ENCODE results near the gene RAB25. TPM values are rescaled to one million over a fixed set of nuclear protein-coding genes. Genes with fewer than 3 reads are reported as not detected.

Gene RAB25
- total RNA-seq, 3 donors from 2014 or later, result 40.3 to 68.6 TPM; not detected in 1

- intact Hi-C loops (cut with DNase I; ENCODE audit: low total_unique reads), result loop anchor here (10.0 kb wide), 1 partner anchor 144 kb away; no protein-coding TSS in a partner anchor
- H3K27me3 ChIP-seq, result no peaks in the 10 kb centered on the region
- H3K9me3 ChIP-seq, result no peaks in the 10 kb centered on the region
- TF ChIP-seq POLR2AphosphoS5 (IDR thresholded peaks at IDR 0.05) (no peak), POLR2A (IDR thresholded peaks at IDR 0.05) (no peak)
- TF ChIP-seq, protein P1, sequence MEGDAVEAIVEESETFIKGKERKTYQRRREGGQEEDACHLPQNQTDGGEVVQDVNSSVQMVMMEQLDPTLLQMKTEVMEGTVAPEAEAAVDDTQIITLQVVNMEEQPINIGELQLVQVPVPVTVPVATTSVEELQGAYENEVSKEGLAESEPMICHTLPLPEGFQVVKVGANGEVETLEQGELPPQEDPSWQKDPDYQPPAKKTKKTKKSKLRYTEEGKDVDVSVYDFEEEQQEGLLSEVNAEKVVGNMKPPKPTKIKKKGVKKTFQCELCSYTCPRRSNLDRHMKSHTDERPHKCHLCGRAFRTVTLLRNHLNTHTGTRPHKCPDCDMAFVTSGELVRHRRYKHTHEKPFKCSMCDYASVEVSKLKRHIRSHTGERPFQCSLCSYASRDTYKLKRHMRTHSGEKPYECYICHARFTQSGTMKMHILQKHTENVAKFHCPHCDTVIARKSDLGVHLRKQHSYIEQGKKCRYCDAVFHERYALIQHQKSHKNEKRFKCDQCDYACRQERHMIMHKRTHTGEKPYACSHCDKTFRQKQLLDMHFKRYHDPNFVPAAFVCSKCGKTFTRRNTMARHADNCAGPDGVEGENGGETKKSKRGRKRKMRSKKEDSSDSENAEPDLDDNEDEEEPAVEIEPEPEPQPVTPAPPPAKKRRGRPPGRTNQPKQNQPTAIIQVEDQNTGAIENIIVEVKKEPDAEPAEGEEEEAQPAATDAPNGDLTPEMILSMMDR (IDR thresholded peaks at IDR 0.05), result no peak
- peak overlapping the region in 2 of 3 donors; percentile 89 to 95 for H3K4me3 ChIP-seq
- no peaks in the 10 kb centered on the region for H3K4me1 ChIP-seq
- no peak for DNase-seq (ENCODE audit: low spot score in 2 of 2)
- no peaks in the 10 kb centered on the region for H3K36me3 ChIP-seq
- H3K27ac ChIP-seq, result peak overlapping the region; percentile 48 to 52
Measured at GRCh38 chr1:156080863-156081179, 19.9 kb downstream of the RAB25 start.

GRCh38 chr1:156081180-156081916 is 20.4 kb downstream of the RAB25 start:
- no peak for DNase-seq (ENCODE audit: low spot score in 2 of 2)
- Histone ChIP-seq H3K4me1 (no peaks in the 10 kb centered on the region), H3K4me3 (peak overlapping the region; percentile 89 to 95 (median 93)), H3K36me3 (no peaks in the 10 kb centered on the region), H3K27ac (peak overlapping the region; percentile 48 to 79), H3K9me3 (no peaks in the 10 kb centered on the region), H3K27me3 (no peaks in the 10 kb centered on the region)
- TF ChIP-seq, protein P1 (IDR thresholded peaks at IDR 0.05), result no peak
- TF ChIP-seq POLR2A (IDR thresholded peaks at IDR 0.05) (no peak), POLR2AphosphoS5 (IDR thresholded peaks at IDR 0.05) (no peak)
- intact Hi-C loops (cut with DNase I; ENCODE audit: low total_unique reads), result loop anchor here (10.0 kb wide), 1 partner anchor 143 kb away; no protein-coding TSS in a partner anchor

DNA sequence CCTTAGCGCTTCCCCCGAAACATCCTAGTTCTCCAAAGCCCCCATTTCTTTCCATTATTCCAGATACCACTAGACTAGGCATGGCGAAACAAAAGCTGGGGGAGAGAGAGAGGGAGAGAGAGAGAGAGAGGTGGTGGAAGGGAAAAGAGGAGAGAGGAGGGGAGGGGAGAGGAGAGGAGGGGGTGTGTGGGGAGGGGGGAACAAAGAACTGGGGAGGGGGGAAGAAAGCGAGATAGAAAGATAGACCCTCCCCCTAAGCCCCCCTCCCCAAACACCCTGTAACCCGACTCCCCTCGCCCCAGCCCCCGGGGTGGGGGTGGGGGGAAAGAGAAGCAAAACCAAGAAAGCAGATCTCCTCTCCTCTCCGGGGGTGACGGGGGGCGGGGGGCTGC is 21.0 kb downstream of the RAB25 start:
- H3K4me1 ChIP-seq, result peaks cover 0 to 5% of the 10 kb centered on the region in 2 donors
- H3K27ac ChIP-seq, result peak overlapping the region; percentile 61 to 79
- H3K4me3 ChIP-seq, result peak overlapping the region; percentile 89 to 95 (median 93)
- TF ChIP-seq POLR2AphosphoS5 (IDR thresholded peaks at IDR 0.05) (no peak), POLR2A (IDR thresholded peaks at IDR 0.05) (no peak)
- TF ChIP-seq, protein P1 (IDR thresholded peaks at IDR 0.05), result no peak
- H3K36me3 ChIP-seq, result no peaks in the 10 kb centered on the region
- intact Hi-C loops (cut with DNase I; ENCODE audit: low total_unique reads), result loop anchor here (2.0 to 10.0 kb wide), 2 partner anchors 143 to 211 kb away; no protein-coding TSS in a partner anchor
- no peaks in the 10 kb centered on the region for H3K9me3 ChIP-seq
- H3K27me3 ChIP-seq, result no peaks in the 10 kb centered on the region
- DNase-seq (ENCODE audit: low spot score in 2 of 2), result no peak

GRCh38 chr1:156082309-156083091 is 21.5 kb downstream of the RAB25 start, which contains the start of gene MEX3A:
TSS of gene MEX3A (minus strand) at chr1:156082465. CDS start at chr1:156081998, 467 bp downstream.
- Histone ChIP-seq H3K27me3 (no peaks in the 10 kb centered on the region), H3K4me3 (peak within 1 kb of the TSS; percentile 89 to 95 (median 93)), H3K4me1 (peaks cover 0 to 5% of the 10 kb centered on the region in 2 donors), H3K27ac (peak within 1 kb of the TSS; percentile 61 to 79), H3K36me3 (no peaks in the 10 kb centered on the region), H3K9me3 (no peaks in the 10 kb centered on the region)
- intact Hi-C loops (cut with DNase I; ENCODE audit: low total_unique reads), result loop anchor here (2.0 to 10.0 kb wide), 2 partner anchors 142 to 210 kb away; no protein-coding TSS in a partner anchor
- TF ChIP-seq POLR2A (IDR thresholded peaks at IDR 0.05) (no peak), POLR2AphosphoS5 (IDR thresholded peaks at IDR 0.05) (peak in 2 of 3 donors; percentile 47 to 60)
- TF ChIP-seq, protein P1 (IDR thresholded peaks at IDR 0.05), result no peak
- peak; percentile 68 to 75 for DNase-seq (ENCODE audit: low spot score in 2 of 2)
